ENCODE results near the gene SIPA1L2.

Gene SIPA1L2

GRCh38 chr1:232586679-232587078 is 43.3 kb downstream of the SIPA1L2 start:
- Histone ChIP-seq H3K4me1 (ENCODE audit: control insufficient read depth in 1 of 2, insufficient read depth in 1 of 2, low read depth in 1 of 2, low read length in 1 of 2) (peaks cover 40 to 47% of the 10 kb centered on the region in 2 experiments), H3K36me3 (no peaks in the 10 kb centered on the region), H3K4me3 (ENCODE audit: low read depth in 1 of 2, low read length in 1 of 2) (no peak overlapping the region), H3K27me3 (no peaks in the 10 kb centered on the region), H3K9me3 (no peaks in the 10 kb centered on the region), H3K27ac (no peak overlapping the region)
- no peak for TF ChIP-seq CTCF (IDR thresholded peaks at IDR 0.05)

GRCh38 chr1:232585486-232585885 is 44.4 kb downstream of the SIPA1L2 start:
- TF ChIP-seq CTCF (IDR thresholded peaks at IDR 0.05): no peak
- no peak overlapping the region for H3K4me3 ChIP-seq (ENCODE audit: low read depth in 1 of 2, low read length in 1 of 2)
- peaks cover 36 to 47% of the 10 kb centered on the region in 2 experiments for H3K4me1 ChIP-seq (ENCODE audit: control insufficient read depth in 1 of 2, insufficient read depth in 1 of 2, low read depth in 1 of 2, low read length in 1 of 2)
- H3K27ac ChIP-seq: no peak overlapping the region
- no peaks in the 10 kb centered on the region for H3K27me3 ChIP-seq
- no peaks in the 10 kb centered on the region for H3K9me3 ChIP-seq
- H3K36me3 ChIP-seq: no peaks in the 10 kb centered on the region

- H3K9me3 ChIP-seq: no peaks in the 10 kb centered on the region
- no peak for TF ChIP-seq CTCF (IDR thresholded peaks at IDR 0.05)
- H3K4me1 ChIP-seq (ENCODE audit: control insufficient read depth in 1 of 2, insufficient read depth in 1 of 2, low read depth in 1 of 2, low read length in 1 of 2): peaks cover 43 to 48% of the 10 kb centered on the region in 2 experiments
- H3K4me3 ChIP-seq (ENCODE audit: low read depth in 1 of 2, low read length in 1 of 2): no peak overlapping the region
- H3K27ac ChIP-seq: no peak overlapping the region
- H3K36me3 ChIP-seq: no peaks in the 10 kb centered on the region
- no peaks in the 10 kb centered on the region for H3K27me3 ChIP-seq
These were observed 48.0 kb downstream of the SIPA1L2 start for GRCh38 chr1:232581932-232582331.
